NK-92 treated with Interleukin-12 subunit alpha and Interleukin-12 subunit beta, amount 100 ng/mL, for 24 hours (cell line): ENCODE results near the gene VPS36.
"Not testable (repeated sequence)": the region's sequence is repeated elsewhere in the genome, so short reads cannot be mapped to it uniquely, and the experiment has no call there.

Experiments used
- DNase-seq: peaks from one replicate; lab custom pipeline; 2025; lab: John Stamatoyannopoulos, UW

The VPS36 gene

GRCh38 chr13:52432456-52432855 is 18.0 kb downstream of the VPS36 start:
- DNase-seq: no peak

DNA sequence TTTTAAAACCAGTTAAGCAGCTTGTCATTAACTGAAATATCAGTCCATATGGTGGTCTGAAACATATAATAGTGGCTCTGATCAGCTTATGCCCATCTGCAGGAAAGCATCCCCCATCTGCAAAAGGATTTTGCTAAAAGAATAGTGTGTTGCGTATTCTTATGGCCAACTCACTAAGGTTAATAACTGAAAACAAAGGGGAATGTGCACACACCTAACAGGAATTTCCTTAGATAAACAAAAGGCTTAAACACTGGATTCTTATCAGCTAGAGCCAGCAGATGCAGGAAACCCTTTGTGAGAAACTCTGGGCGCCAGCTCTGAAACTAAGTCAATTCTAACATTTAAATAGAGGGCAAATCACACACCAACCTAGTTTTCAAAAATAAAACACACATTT is 22.1 kb downstream of the VPS36 start:
- DNase-seq: no peak

GRCh38 chr13:52421216-52421615 is 29.2 kb downstream of the VPS36 start:
- DNase-seq: no peak

DNA sequence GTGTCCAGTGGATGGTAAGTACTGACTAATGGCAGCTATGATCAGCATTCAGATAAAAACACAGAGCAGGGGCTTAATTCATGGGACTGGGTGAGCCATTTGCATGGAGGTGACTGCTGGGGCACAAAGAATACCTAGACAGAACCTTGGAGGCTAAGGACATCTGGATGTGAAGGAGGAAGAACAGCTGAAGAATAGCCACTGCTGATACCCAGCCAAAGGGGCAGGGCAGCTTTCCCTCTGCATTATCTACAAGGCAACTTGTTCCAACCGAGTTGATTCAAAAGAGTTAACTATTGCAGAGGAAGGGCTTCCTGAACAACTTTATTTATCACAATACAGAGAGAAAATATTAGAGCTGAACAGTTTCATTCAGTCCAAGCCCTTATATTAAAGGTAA is 31.4 kb downstream of the VPS36 start:
- no peak for DNase-seq

DNA sequence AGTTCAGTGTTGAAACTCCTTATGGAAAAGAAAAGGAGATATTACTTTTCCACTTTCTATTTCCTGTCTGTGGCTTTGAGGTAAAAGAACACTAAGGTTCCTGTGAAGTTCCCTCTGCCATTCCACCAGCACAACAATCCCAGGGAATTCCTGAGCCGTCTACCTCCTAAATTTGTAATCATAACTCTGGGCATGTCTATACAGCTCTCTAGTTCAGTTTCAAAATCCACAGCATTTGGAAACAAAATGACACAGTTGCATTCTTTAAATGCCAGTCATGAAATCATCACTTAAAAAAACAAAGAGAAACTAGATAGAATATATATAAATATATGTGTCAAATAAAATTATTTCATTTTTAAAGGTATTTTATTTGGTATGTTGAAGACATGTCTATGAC is 35.5 kb downstream of the VPS36 start:
- no peak for DNase-seq

GRCh38 chr13:52414051-52414450 is 36.4 kb downstream of the VPS36 start:
- no peak for DNase-seq

GRCh38 chr13:52412128-52412527 is 38.3 kb downstream of the VPS36 start:
- no peak for DNase-seq

- DNase-seq: no peak
Observed at GRCh38 chr13:52411629-52412028, 38.8 kb downstream of the VPS36 start.

DNA sequence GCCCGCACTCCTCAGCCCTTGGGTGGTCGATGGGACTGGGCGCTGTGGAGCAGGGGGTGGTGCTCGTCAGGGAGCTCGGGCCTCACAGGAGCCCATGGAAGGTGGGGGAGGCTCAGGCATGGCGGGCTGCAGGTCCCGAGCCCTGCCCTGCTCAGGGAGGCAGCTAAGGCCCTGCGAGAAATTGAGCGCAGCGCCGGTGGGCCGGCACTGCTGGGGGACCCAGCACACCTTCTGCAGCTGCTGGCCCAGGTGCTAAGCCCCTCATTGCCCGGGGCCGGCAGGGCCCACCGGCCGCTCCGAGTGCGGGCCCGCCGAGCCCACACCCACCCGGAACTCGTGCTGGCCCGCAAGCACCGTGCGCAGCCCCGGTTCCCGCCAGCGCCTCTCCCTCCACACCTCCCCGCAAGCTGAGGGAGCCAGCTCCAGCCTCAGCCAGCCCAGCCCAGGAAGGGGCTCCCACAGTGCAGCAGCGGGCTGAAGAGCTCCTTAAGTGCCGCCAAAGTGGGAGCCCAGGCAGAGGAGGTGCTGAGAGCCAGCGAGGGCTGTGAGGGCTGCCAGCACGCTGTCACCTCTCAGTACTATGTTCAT is 42.3 kb downstream of the VPS36 start:
- DNase-seq: not testable (repeated sequence)

GRCh38 chr13:52407436-52407835 is 43.0 kb downstream of the VPS36 start:
- DNase-seq: not testable (repeated sequence)

- no peak for DNase-seq
Observed at GRCh38 chr13:52406629-52407028, 43.8 kb downstream of the VPS36 start.

DNA sequence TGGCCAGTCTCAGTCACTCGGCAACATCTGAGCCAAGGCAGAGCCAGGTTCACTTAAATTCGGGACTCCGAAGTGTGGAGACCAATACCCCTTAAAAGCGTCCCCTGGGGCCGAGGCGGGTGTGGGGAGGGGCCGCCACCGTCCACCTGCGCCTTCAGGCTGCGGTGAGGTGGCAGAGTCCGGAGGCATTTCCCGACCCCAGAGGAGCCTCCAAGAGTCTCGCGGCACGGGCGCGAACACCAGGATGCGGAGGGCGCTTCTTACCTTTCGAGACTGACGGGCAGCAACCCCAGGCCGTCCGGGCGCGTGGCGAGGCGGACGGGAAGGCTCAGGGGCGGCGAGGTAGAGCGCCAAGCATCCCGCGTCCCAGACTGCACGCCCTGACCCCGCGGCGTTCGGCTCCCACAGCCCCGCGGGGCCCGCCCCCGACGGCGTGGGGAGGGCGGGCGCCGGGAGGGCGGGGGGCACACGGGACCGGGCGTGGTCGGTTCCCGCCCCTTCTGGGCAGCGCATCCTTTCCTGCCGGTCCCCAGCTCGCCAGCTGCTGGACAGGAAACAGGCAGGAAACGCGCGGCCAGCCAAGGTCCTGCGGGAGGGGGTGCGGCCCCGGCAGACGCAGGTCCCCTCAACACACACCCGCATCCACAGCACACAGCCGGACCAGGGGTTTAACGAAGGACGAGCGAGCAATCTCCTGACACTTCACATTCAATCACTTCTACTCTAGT is 44.5 kb downstream of the VPS36 start, which contains the start of gene THSD1:
TSS of gene THSD1 (minus strand) at position 406 of the 728 bp plus-strand sequence. CDS start 3,572 bp downstream, outside the sequence.
- DNase-seq: no peak

GRCh38 chr13:52405369-52405766 is 45.1 kb downstream of the VPS36 start:
- no peak for DNase-seq

DNA sequence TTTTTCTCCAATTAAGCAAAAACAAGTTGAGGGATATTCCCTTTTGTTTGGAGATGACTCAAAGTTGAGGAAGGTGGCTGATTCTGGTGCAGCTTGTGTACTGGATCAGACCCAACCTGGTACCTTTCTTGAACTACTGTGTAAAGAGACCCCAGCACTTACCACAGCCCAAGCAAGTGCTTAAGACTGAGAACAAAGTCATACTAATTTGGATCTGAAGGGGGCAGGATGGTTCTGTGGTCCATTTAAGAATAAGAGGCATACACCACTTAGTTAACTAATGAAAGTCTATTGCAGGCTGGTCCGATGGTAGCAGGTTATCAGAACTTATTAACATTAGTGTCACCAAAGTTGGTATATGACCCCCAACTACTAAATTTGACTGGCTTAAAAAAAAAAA is 50.7 kb downstream of the VPS36 start:
- DNase-seq: no peak

GRCh38 chr13:52399046-52399445 is 51.4 kb downstream of the VPS36 start:
- DNase-seq: no peak

- no peak for DNase-seq
Observed at GRCh38 chr13:52395704-52396103, 54.7 kb downstream of the VPS36 start.

DNA sequence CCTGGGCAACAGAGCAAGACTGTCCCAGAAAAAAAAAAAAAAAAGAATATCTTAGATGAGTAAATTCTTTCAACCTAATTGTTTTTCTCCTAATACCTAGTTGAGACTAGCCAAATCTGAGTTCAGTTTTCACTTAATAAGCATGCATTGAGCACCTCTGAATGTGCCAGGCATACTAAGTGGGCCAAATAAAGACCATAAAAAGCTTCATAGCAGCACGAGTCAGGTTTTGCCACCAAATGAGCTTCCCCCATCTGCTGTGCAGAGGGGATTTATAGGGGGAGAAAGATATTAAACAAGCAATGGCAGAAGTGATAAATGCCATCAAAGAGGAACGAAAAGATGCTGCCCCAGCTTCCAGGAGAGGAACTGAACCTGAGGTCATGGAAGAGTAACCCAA is 55.8 kb downstream of the VPS36 start:
- no peak for DNase-seq

DNA sequence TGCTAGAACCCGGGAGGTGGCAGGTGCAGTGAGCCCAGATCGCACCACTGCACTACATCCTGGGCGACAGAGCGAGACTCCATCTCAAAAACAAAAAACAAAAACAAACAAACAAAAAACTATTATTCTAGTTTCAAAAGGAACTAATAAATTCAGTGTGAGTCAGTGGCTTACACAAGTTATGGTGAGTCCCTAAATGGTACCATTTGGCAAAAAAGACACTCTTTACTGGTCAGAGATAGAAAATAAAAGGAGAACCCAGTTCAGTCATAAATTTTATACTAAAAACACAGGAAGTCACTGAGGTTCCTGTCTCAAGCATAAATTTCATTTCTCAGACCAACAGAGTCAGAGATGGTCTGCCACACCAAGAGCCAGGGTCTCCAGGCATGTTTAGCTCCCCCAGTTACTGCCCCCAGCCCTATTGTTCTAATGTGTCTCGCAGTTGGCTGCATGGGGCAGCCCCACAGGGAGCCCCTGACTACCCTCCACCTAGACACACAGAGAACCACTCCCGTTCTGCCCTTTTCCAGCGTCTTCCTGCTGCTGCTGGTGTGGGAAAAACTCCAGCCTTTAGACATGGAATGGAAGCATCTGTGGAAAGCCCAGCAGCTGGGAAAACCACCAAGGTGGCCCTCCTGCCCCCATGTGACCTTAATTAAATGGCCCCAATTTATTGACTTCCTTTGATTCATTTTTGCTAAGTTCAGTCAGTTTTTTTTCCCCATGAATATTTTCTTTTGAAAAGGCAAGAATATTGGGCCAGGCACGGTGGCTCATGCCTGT is 56.7 kb downstream of the VPS36 start:
- DNase-seq: no peak

- no peak for DNase-seq
Observed at GRCh38 chr13:52387721-52388120, 62.7 kb downstream of the VPS36 start.

GRCh38 chr13:52385870-52386269 is 64.6 kb downstream of the VPS36 start:
- DNase-seq: no peak

- no peak for DNase-seq
Observed at GRCh38 chr13:52383366-52383765, 67.1 kb downstream of the VPS36 start.

DNA sequence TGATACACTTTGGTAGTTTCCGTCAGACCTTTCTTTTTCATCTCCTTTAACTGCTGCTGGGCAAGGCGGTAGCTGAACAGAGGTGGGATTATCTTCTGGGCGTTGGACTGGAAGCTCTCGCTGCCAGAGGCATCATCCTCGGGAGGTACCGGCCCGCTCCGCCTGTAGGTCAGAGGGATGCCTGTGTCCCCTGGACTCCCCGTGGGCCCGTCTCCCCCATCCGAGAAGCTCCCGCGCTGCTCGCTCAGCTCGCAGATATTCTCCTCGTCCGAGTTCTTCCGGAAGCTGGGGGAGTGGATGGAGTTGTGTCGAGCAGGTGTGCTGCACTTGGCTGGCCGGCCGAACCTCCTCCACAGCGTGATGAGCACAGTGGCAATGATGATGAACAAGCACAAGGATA is 72.1 kb downstream of the VPS36 start:
- no peak for DNase-seq

- DNase-seq: no peak
Observed at GRCh38 chr13:52377898-52378297, 72.5 kb downstream of the VPS36 start.
